Mammary epithelial cell (primary cell): ENCODE data around the gene PDZD7.

Source experiments
- EZH2 ChIP-seq: IDR thresholded peaks from 2 replicates; pipeline ENCODE4 v1.6.1; 2012; ENCODE audit warnings: low read length, inconsistent platforms, borderline replicate concordance
- TF ChIP-seq, protein P1 (sequence below), 2 donors: IDR thresholded peaks in 1 of 2; conservative IDR thresholded peaks in 1 of 2; 2 replicates each; pipeline ENCODE4 v1.5.1; 2011 to 2012; ENCODE audit warnings: inconsistent platforms in 2 of 2, low read length in 2 of 2, mild to moderate bottlenecking in 2 of 2, control low read depth in 1 of 2, low read depth in 1 of 2; ENCODE audit not compliant: insufficient read depth in 1 of 2; ENCODE audit errors: extremely low read depth in 1 of 2

DNA sequence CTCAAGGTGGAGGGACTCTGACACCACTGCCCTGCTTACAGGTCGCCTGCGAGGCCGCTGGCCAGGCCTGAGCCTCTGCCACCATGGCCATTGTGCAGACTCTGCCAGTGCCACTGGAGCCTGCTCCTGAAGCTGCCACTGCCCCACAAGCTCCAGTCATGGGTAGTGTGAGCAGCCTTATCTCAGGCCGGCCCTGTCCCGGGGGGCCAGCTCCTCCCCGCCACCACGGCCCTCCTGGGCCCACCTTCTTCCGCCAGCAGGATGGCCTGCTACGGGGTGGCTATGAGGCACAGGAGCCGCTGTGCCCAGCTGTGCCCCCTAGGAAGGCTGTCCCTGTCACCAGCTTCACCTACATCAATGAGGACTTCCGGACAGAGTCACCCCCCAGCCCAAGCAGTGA, 28.5 kb downstream of the PDZD7 start:
- TF ChIP-seq, protein P1, sequence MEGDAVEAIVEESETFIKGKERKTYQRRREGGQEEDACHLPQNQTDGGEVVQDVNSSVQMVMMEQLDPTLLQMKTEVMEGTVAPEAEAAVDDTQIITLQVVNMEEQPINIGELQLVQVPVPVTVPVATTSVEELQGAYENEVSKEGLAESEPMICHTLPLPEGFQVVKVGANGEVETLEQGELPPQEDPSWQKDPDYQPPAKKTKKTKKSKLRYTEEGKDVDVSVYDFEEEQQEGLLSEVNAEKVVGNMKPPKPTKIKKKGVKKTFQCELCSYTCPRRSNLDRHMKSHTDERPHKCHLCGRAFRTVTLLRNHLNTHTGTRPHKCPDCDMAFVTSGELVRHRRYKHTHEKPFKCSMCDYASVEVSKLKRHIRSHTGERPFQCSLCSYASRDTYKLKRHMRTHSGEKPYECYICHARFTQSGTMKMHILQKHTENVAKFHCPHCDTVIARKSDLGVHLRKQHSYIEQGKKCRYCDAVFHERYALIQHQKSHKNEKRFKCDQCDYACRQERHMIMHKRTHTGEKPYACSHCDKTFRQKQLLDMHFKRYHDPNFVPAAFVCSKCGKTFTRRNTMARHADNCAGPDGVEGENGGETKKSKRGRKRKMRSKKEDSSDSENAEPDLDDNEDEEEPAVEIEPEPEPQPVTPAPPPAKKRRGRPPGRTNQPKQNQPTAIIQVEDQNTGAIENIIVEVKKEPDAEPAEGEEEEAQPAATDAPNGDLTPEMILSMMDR (conservative IDR thresholded peaks at IDR 0.05 in 1 of 2, IDR thresholded peaks at IDR 0.05 in 1 of 2; ENCODE audit: extremely low read depth in 1 of 2, insufficient read depth in 1 of 2, low read depth in 1 of 2, low read length in 2 of 2): no peak
- TF ChIP-seq EZH2: no peak
